Measurements from ENCODE around the gene SYPL2.

Gene SYPL2

GRCh38 chr1:109477821-109478220, 11.5 kb downstream of the SYPL2 start:
- no peak for TF ChIP-seq CTCF (IDR thresholded peaks at IDR 0.05; ENCODE audit: borderline replicate concordance, control extremely low read depth, extremely low read depth, insufficient read depth, missing control alignments)
- no peak for DNase-seq (ENCODE audit: low spot score)
- in situ Hi-C loops (cut with MboI; ENCODE audit: low sequenced_read_pairs, unreplicated experiment): no loop called here

DNA sequence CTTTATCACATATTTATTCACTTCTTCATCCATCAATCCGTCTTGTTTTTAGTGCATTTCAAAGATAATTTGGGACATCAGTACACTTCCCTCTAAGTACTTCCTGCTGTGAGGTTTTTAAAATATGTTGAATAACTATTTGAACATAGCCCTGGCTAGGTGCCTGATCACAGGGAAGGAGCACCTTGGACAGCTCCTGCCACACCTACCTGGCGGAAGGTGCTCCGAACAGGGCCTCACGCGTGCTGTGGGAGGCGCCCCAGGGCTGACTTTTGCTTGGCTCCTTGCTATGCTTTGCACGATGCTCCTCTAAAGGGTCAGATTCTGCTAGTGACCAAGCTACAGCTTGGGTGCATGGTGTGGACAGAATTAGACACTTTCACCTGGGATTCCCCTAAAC, 12.5 kb downstream of the SYPL2 start:
- DNase-seq (ENCODE audit: low spot score): peak; percentile 53
- in situ Hi-C loops (cut with MboI; ENCODE audit: low sequenced_read_pairs, unreplicated experiment): no loop called here
- no peak for TF ChIP-seq CTCF (IDR thresholded peaks at IDR 0.05; ENCODE audit: borderline replicate concordance, control extremely low read depth, extremely low read depth, insufficient read depth, missing control alignments)

GRCh38 chr1:109479311-109479710, 13.0 kb downstream of the SYPL2 start:
- DNase-seq (ENCODE audit: low spot score): no peak
- no peak for TF ChIP-seq CTCF (IDR thresholded peaks at IDR 0.05; ENCODE audit: borderline replicate concordance, control extremely low read depth, extremely low read depth, insufficient read depth, missing control alignments)
- in situ Hi-C loops (cut with MboI; ENCODE audit: low sequenced_read_pairs, unreplicated experiment): no loop called here

GRCh38 chr1:109479901-109480300, 13.6 kb downstream of the SYPL2 start:
- DNase-seq (ENCODE audit: low spot score): no peak
- in situ Hi-C loops (cut with MboI; ENCODE audit: low sequenced_read_pairs, unreplicated experiment): no loop called here
- no peak for TF ChIP-seq CTCF (IDR thresholded peaks at IDR 0.05; ENCODE audit: borderline replicate concordance, control extremely low read depth, extremely low read depth, insufficient read depth, missing control alignments)

DNA sequence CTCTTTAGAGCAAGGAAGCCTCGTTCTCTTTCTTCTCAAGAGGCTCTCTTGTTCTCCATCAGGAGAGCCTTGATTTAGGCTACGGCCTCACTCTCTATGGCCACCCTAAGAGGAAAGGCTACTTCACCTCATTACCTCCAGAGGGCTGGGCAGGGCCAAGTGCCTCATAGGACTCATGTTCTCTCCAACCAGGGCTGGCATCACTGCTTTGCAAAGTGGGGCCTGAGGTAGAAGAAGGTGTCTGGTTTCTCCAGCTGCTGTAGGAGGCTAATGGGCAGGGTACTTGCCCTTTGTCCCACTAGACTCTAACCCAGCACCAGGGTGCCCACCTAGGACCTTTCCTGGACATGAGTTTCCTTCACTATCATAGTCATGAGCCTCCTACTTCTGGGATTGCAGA, 15.3 kb downstream of the SYPL2 start:
- TF ChIP-seq CTCF (IDR thresholded peaks at IDR 0.05; ENCODE audit: borderline replicate concordance, control extremely low read depth, extremely low read depth, insufficient read depth, missing control alignments): no peak
- in situ Hi-C loops (cut with MboI; ENCODE audit: low sequenced_read_pairs, unreplicated experiment): no loop called here

GRCh38 chr1:109482242-109482641, 15.9 kb downstream of the SYPL2 start:
- no peak for TF ChIP-seq CTCF (IDR thresholded peaks at IDR 0.05; ENCODE audit: borderline replicate concordance, control extremely low read depth, extremely low read depth, insufficient read depth, missing control alignments)
- no peak for DNase-seq (ENCODE audit: low spot score)
- in situ Hi-C loops (cut with MboI; ENCODE audit: low sequenced_read_pairs, unreplicated experiment): no loop called here

More for the DNA sequence above, 15.3 kb downstream of the SYPL2 start:
- no peak for DNase-seq (ENCODE audit: low spot score)
